ENCODE results near the gene LCK. TPM values are rescaled to one million over a fixed set of nuclear protein-coding genes. Genes with fewer than 3 reads are reported as not detected.
"Not testable (repeated sequence)": the region's sequence is repeated elsewhere in the genome, so short reads cannot be mapped to it uniquely, and the experiment has no call there.

The LCK gene
- total RNA-seq, 4 donors from 2014 or later, result 0.47 to 3.5 (median 1.2) TPM

- WGBS, 2 donors (ENCODE audit: low coverage in 1 of 2), result 84 to 86% methylated on average over 9 to 10 of the region's 10 CpGs
- TF ChIP-seq POLR2AphosphoS5 (IDR thresholded peaks at IDR 0.05), result no peak
- no peak for TF ChIP-seq CTCF (IDR thresholded peaks at IDR 0.05)
- no peak for TF ChIP-seq POLR2A (IDR thresholded peaks at IDR 0.05)
- no peak for TF ChIP-seq EP300 (IDR thresholded peaks at IDR 0.05)
- no peak overlapping the region for H3K4me3 ChIP-seq
- no peaks in the 10 kb centered on the region for H3K36me3 ChIP-seq
- H3K9me3 ChIP-seq, result no peaks in the 10 kb centered on the region
- peaks cover 0 to 3% (median 0%) of the 10 kb centered on the region in 3 donors for H3K4me1 ChIP-seq
- H3K27ac ChIP-seq, result no peak overlapping the region
- peaks cover 21% of the 10 kb centered on the region for H3K27me3 ChIP-seq
- no peak for ATAC-seq
Measured at GRCh38 chr1:32255072-32256071, 4.3 kb downstream of the LCK start.

DNA sequence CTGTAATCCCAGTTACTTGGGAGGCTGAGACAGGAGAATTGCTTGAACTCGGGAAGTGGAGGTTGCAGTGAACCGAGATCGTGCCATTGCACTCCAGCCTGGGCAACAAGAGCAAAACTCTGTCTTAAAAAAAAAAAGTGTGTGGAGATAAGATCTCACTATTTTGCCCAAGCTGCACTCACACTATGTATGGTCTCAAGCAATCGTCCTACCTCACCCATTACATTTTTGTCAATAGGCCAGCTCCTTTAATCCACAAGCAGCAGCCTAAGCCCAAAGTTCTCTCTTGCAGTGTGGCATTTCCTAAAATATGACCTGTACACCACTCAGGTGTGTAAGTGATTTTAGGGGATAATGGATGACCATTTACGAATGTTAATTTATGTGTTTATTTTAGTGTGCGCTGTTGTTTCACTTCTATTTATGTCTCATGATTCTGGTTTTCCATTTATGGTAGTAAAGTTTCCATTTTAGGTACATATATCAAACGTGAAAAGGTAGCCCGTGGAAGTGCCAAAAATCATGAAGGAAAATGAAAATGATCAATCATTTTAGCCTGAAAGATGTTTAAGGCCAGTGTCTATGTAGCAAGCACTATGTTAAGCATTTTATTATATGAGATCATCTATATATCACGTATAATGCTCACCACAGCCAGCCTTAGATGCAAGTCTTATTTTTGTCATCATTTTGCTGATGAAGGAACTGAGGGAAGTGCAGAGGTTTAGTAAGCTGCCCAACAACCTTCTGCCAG is 5.6 kb downstream of the LCK start:
- no peaks in the 10 kb centered on the region for H3K36me3 ChIP-seq
- WGBS, 2 donors (ENCODE audit: low coverage in 1 of 2), result 59 to 64% methylated on average over 7 to 9 of the region's 9 CpGs
- no peaks in the 10 kb centered on the region for H3K4me1 ChIP-seq
- no peak for ATAC-seq
- H3K27me3 ChIP-seq, result peaks cover 13% of the 10 kb centered on the region
- no peak overlapping the region for H3K27ac ChIP-seq
- H3K9me3 ChIP-seq, result no peaks in the 10 kb centered on the region
- H3K4me3 ChIP-seq, result no peak overlapping the region
- no peak for TF ChIP-seq EP300 (IDR thresholded peaks at IDR 0.05)
- no peak for TF ChIP-seq POLR2A (IDR thresholded peaks at IDR 0.05)
- TF ChIP-seq POLR2AphosphoS5 (IDR thresholded peaks at IDR 0.05), result no peak
- TF ChIP-seq CTCF (IDR thresholded peaks at IDR 0.05), result no peak

DNA sequence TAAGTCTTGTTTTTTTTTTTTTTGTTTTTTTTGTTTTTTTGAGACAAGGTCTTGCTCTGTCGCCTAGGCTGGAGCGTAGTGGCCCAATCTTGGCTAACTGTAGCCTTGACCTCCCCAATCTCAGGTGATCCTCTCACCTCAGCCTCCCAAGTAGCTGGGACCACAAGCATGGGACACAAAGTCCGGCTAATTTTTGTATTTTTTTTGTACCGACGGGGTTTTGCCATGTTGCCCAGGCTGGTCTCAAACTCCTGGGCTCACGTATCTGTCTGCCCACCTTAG is 6.1 kb downstream of the LCK start:
- no peak for ATAC-seq
- H3K4me1 ChIP-seq, result no peaks in the 10 kb centered on the region
- H3K27me3 ChIP-seq, result peaks cover 13% of the 10 kb centered on the region
- TF ChIP-seq POLR2A (IDR thresholded peaks at IDR 0.05) (no peak), POLR2AphosphoS5 (IDR thresholded peaks at IDR 0.05) (no peak), EP300 (IDR thresholded peaks at IDR 0.05) (no peak), CTCF (IDR thresholded peaks at IDR 0.05) (no peak)
- no peaks in the 10 kb centered on the region for H3K9me3 ChIP-seq
- H3K27ac ChIP-seq, result no peak overlapping the region
- H3K36me3 ChIP-seq, result no peaks in the 10 kb centered on the region
- WGBS, 2 donors (ENCODE audit: low coverage in 1 of 2), result 92 to 96% methylated on average over 4 to 6 of the region's 6 CpGs
- H3K4me3 ChIP-seq, result no peak overlapping the region

DNA sequence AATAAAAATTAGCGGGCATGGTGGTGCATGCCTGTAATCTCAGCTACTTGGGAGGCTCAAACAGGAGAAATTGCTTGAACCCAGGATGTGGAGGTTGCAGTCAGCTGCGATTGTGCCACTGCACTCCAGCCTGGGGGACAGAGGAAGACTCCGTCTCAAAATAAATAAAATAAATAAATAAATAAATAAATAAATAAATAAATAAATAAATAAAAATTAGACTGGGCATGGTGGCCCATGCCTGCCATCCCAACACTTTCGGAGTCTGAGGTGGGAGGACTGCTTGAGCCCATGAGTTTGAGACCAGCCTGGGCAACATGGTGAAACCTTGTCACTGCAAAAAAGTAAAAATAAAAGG is 12.2 kb downstream of the LCK start:
- H3K4me3 ChIP-seq, H3K36me3 ChIP-seq, H3K9me3 ChIP-seq, H3K4me1 ChIP-seq, H3K27ac ChIP-seq, ATAC-seq, H3K27me3 ChIP-seq: not testable (repeated sequence)
- WGBS, 2 donors (ENCODE audit: low coverage in 1 of 2), result 85 to 97% methylated on average over 4 of the region's 4 CpGs

DNA sequence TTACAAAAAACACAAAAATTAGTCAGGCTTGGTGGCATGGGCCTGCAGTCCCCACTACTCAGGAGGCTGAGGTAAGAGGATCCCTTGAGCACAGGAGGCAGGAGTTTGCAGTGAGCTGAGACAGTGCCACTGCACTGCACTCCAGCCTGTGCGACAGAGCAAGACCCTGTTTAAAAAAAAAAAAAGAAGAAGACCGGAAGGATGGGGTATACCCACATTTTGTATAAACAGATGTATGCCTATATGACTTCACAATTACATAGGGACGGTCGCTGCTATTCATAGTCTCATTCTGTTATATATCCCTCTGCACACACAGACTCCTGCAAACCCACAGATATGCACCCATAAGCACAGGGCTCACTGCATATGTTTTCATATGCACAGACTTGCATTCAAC is 12.7 kb downstream of the LCK start:
- no peaks in the 10 kb centered on the region for H3K9me3 ChIP-seq
- no peak overlapping the region for H3K27ac ChIP-seq
- ATAC-seq, result no peak
- no peak for TF ChIP-seq CTCF (IDR thresholded peaks at IDR 0.05)
- no peak for TF ChIP-seq POLR2AphosphoS5 (IDR thresholded peaks at IDR 0.05)
- TF ChIP-seq POLR2A (IDR thresholded peaks at IDR 0.05), result no peak
- TF ChIP-seq EP300 (IDR thresholded peaks at IDR 0.05), result no peak
- no peaks in the 10 kb centered on the region for H3K4me1 ChIP-seq
- 78 to 82% methylated on average over 4 of the region's 4 CpGs for WGBS, 2 donors (ENCODE audit: low coverage in 1 of 2)
- no peaks in the 10 kb centered on the region for H3K27me3 ChIP-seq
- H3K4me3 ChIP-seq, result no peak overlapping the region
- H3K36me3 ChIP-seq, result no peaks in the 10 kb centered on the region
